CD4-positive, alpha-beta memory T cell (primary cell): ENCODE data around the gene ATG3. TPM values are rescaled to one million over a fixed set of nuclear protein-coding genes. Genes with fewer than 3 reads are reported as not detected.
"Not testable (repeated sequence)": the region's sequence is repeated elsewhere in the genome, so short reads cannot be mapped to it uniquely, and the experiment has no call there.

ENCODE experiments used
- CTCF ChIA-PET: fragments of 350-600 bp; sonication (Branson Sonifier 250); formaldehyde crosslinking; loops from one replicate; lab custom pipeline; 2021; ENCODE audit warnings: inconsistent platforms; ENCODE audit not compliant: partially characterized antibody; lab: Charles Lee
- POLR2A ChIA-PET: fragments of 350-600 bp; sonication (Branson Sonifier 250); formaldehyde crosslinking; loops from one replicate; lab custom pipeline; 2021; ENCODE audit not compliant: partially characterized antibody; lab: Charles Lee
- DNase-seq, 5 donors: peaks; one replicate each; pipeline versions ENCODE4 v3.0.0 to v3.0.0-alpha.2; 2020 to 2022; ENCODE audit warnings: mixed read lengths in 1 of 5
- H3K27ac ChIP-seq: one replicate; pipeline ENCODE4 v1.7.0; 2013; ENCODE audit warnings: low read depth, low read length
- H3K27me3 ChIP-seq: 2 replicates; pipeline ENCODE4 v1.7.0; 2013; ENCODE audit warnings: mild to moderate bottlenecking, low read length, moderate library complexity; ENCODE audit not compliant: insufficient read depth
- H3K36me3 ChIP-seq: 2 replicates; pipeline ENCODE4 v1.7.0; 2013; ENCODE audit warnings: mild to moderate bottlenecking, low read length, moderate library complexity; ENCODE audit not compliant: insufficient read depth
- H3K4me1 ChIP-seq: 2 replicates; pipeline ENCODE4 v1.7.0; 2013; ENCODE audit warnings: mild to moderate bottlenecking, low read length, moderate library complexity; ENCODE audit not compliant: insufficient read depth
- H3K4me3 ChIP-seq, 2 donors: one replicate each; pipeline ENCODE4 v1.7.0; 2013; ENCODE audit warnings: low read length in 2 of 2, mild to moderate bottlenecking in 1 of 2
- H3K9me3 ChIP-seq, 2 donors: one replicate each; pipeline ENCODE4 v1.7.0; 2013; ENCODE audit warnings: low read length in 2 of 2, control low read depth in 1 of 2; ENCODE audit not compliant: control insufficient read depth in 1 of 2
- H3K27ac Mint-ChIP-seq, 7 donors: one replicate each; pipeline ENCODE4 v1.8.0; 2020 to 2021; ENCODE audit warnings: mixed read lengths in 7 of 7, mild to moderate bottlenecking in 6 of 7, inconsistent platforms in 3 of 7, moderate library complexity in 3 of 7
- H3K27me3 Mint-ChIP-seq, 2 donors: one replicate each; pipeline ENCODE4 v1.8.0; 2020 to 2021; ENCODE audit warnings: mixed read lengths in 2 of 2
- H3K36me3 Mint-ChIP-seq, 2 donors: one replicate each; pipeline ENCODE4 v1.8.0; 2020 to 2021; ENCODE audit warnings: mixed read lengths in 2 of 2, inconsistent platforms in 1 of 2, mild to moderate bottlenecking in 1 of 2
- H3K4me1 Mint-ChIP-seq, 4 donors: one replicate each; pipeline ENCODE4 v1.8.0; 2020 to 2021; ENCODE audit warnings: mixed read lengths in 4 of 4, mild to moderate bottlenecking in 1 of 4
- H3K4me3 Mint-ChIP-seq, 8 donors: one replicate each; pipeline ENCODE4 v1.8.0; 2020 to 2021; ENCODE audit warnings: mixed read lengths in 8 of 8, mild to moderate bottlenecking in 7 of 8, moderate library complexity in 6 of 8, inconsistent platforms in 3 of 8
- H3K9me3 Mint-ChIP-seq, 8 donors: one replicate each; pipeline ENCODE4 v1.8.0; 2020 to 2021; ENCODE audit warnings: mixed read lengths in 8 of 8, mild to moderate bottlenecking in 5 of 8, inconsistent platforms in 3 of 8, moderate library complexity in 1 of 8
- intact Hi-C: fragments of 100-400 bp; cut with micrococcal nuclease; formaldehyde crosslinking; loops from one replicate; pipeline ENCODE4 v1.15.1; 2023
- polyA plus RNA-seq, 2 donors: library from polyadenylated mRNA; unstranded; fragments of 300-500 nt; fragmentation: Illumina TruSeq; gene quantifications; one replicate each; pipeline ENCODE4 v1.2.3, GENCODE V29; 2021
- total RNA-seq, 2 experiments: library from RNA; stranded (reverse); gene quantifications; one replicate each; pipeline ENCODE4 v1.2.3, GENCODE V29; 2021

Gene ATG3
- total and polyA plus RNA-seq, 4 experiments from 2014 or later, result 49.0 to 107 (median 62.1) TPM

GRCh38 chr3:112519424-112520001 is 42.2 kb downstream of the ATG3 start:
- Histone ChIP-seq H3K4me3 (no peak overlapping the region), H3K4me1 (peaks cover 14% of the 10 kb centered on the region), H3K36me3 (no peaks in the 10 kb centered on the region), H3K27me3 (no peaks in the 10 kb centered on the region), H3K27ac (no peak overlapping the region), H3K9me3 (no peaks in the 10 kb centered on the region)
- peak; percentile 55 to 70 (median 64) for DNase-seq
- POLR2A ChIA-PET, result no interaction called here
- Mint-ChIP-seq H3K27me3 (no peaks in the 10 kb centered on the region), H3K4me3 (no peak overlapping the region), H3K9me3 (peaks cover 0 to 4% (median 0%) of the 10 kb centered on the region in 8 donors), H3K36me3 (peaks cover 8 to 11% of the 10 kb centered on the region in 2 donors), H3K4me1 (peaks cover 11 to 15% (median 14%) of the 10 kb centered on the region in 4 donors), H3K27ac (no peak overlapping the region)
- CTCF ChIA-PET, result interaction anchor here (0.7 to 6.6 kb wide), 17 partner anchors 12 to 408 kb away, joined by 3 to 51 read pairs (median 6); partner anchors contain the start of genes CD200 and SLC9C1
- intact Hi-C loops, result loop anchor here (1.0 to 2.0 kb wide), 6 partner anchors 21 to 408 kb away; partner anchors contain the start of gene BTLA

GRCh38 chr3:112518970-112519369 is 42.8 kb downstream of the ATG3 start:
- intact Hi-C loops, result loop anchor here (1.0 to 2.0 kb wide), 6 partner anchors 20 to 408 kb away; partner anchors contain the start of gene BTLA
- H3K36me3 Mint-ChIP-seq, H3K36me3 ChIP-seq, H3K27me3 Mint-ChIP-seq, DNase-seq, H3K4me3 ChIP-seq, H3K27ac ChIP-seq, H3K9me3 ChIP-seq, H3K27me3 ChIP-seq, H3K9me3 Mint-ChIP-seq, H3K4me3 Mint-ChIP-seq: not testable (repeated sequence)
- POLR2A ChIA-PET, result interaction anchor here (2.1 kb wide), 1 partner anchor 20 kb away, joined by 7 read pairs; the partner anchor contains the start of gene BTLA
- CTCF ChIA-PET, result interaction anchor here (0.7 to 6.6 kb wide), 11 partner anchors 14 to 410 kb away, joined by 3 to 51 read pairs (median 5); partner anchors contain the start of genes BTLA, CD200 and SLC9C1
- peak overlapping the region in 1 of 7 donors; percentile 58 for H3K27ac Mint-ChIP-seq
- peaks cover 13 to 19% (median 17%) of the 10 kb centered on the region in 4 donors for H3K4me1 Mint-ChIP-seq
- peaks cover 19% of the 10 kb centered on the region for H3K4me1 ChIP-seq

GRCh38 chr3:112514527-112515128 is 47.1 kb downstream of the ATG3 start:
- intact Hi-C loops, result no loop called here
- CTCF ChIA-PET, result interaction anchor here (1.0 to 2.4 kb wide), 4 partner anchors 77 to 403 kb away, joined by 4 to 9 read pairs (median 4); partner anchors contain the start of genes CD200 and SLC9C1
- Mint-ChIP-seq H3K27ac (peak overlapping the region in 1 of 7 donors; percentile 35), H3K36me3 (peaks cover 0 to 4% of the 10 kb centered on the region in 2 donors), H3K9me3 (peaks cover 0 to 4% (median 2%) of the 10 kb centered on the region in 8 donors), H3K4me3 (peak overlapping the region in 1 of 8 donors; percentile 38), H3K27me3 (no peaks in the 10 kb centered on the region), H3K4me1 (peaks cover 13 to 20% (median 18%) of the 10 kb centered on the region in 4 donors)
- POLR2A ChIA-PET, result no interaction called here
- H3K27me3 ChIP-seq, result no peaks in the 10 kb centered on the region
- no peaks in the 10 kb centered on the region for H3K36me3 ChIP-seq
- H3K27ac ChIP-seq, result no peak overlapping the region
- peaks cover 22% of the 10 kb centered on the region for H3K4me1 ChIP-seq
- no peak for DNase-seq
- H3K4me3 ChIP-seq, result no peak overlapping the region
- no peaks in the 10 kb centered on the region for H3K9me3 ChIP-seq

GRCh38 chr3:112512320-112512719 is 49.4 kb downstream of the ATG3 start:
- H3K27me3 ChIP-seq, result no peaks in the 10 kb centered on the region
- no peak overlapping the region for H3K4me3 ChIP-seq
- H3K27ac Mint-ChIP-seq, result no peak overlapping the region
- no peaks in the 10 kb centered on the region for H3K36me3 ChIP-seq
- intact Hi-C loops, result no loop called here
- peaks cover 0 to 4% of the 10 kb centered on the region in 2 donors for H3K36me3 Mint-ChIP-seq
- no peaks in the 10 kb centered on the region for H3K9me3 ChIP-seq
- H3K4me1 ChIP-seq, result peaks cover 8% of the 10 kb centered on the region
- peaks cover 0 to 4% (median 2%) of the 10 kb centered on the region in 8 donors for H3K9me3 Mint-ChIP-seq
- H3K27ac ChIP-seq, result no peak overlapping the region
- H3K27me3 Mint-ChIP-seq, result no peaks in the 10 kb centered on the region
- ChIA-PET POLR2A (interaction anchor here (0.9 kb wide), 1 partner anchor 12 kb away, joined by 3 read pairs; no protein-coding TSS in a partner anchor), CTCF (no interaction called here)
- DNase-seq, result no peak
- H3K4me1 Mint-ChIP-seq, result peaks cover 4 to 15% (median 9%) of the 10 kb centered on the region in 4 donors
- no peak overlapping the region for H3K4me3 Mint-ChIP-seq

GRCh38 chr3:112508860-112509259 is 52.9 kb downstream of the ATG3 start:
- H3K9me3 ChIP-seq, result no peaks in the 10 kb centered on the region
- no peaks in the 10 kb centered on the region for H3K27me3 ChIP-seq
- ChIA-PET POLR2A (interaction anchor here (3.2 kb wide), 1 partner anchor 10 kb away, joined by 14 read pairs; the partner anchor contains the start of gene BTLA), CTCF (no interaction called here)
- no peak overlapping the region for H3K27ac ChIP-seq
- Mint-ChIP-seq H3K27me3 (no peaks in the 10 kb centered on the region), H3K27ac (no peak overlapping the region), H3K4me3 (no peak overlapping the region), H3K36me3 (peaks cover 0 to 4% of the 10 kb centered on the region in 2 donors), H3K4me1 (peaks cover 0 to 8% (median 1%) of the 10 kb centered on the region in 4 donors), H3K9me3 (peaks cover 0 to 3% (median 2%) of the 10 kb centered on the region in 8 donors)
- H3K4me3 ChIP-seq, result no peak overlapping the region
- H3K4me1 ChIP-seq, result peaks cover 2% of the 10 kb centered on the region
- no peak for DNase-seq
- H3K36me3 ChIP-seq, result no peaks in the 10 kb centered on the region
- intact Hi-C loops, result no loop called here

- peaks cover 0 to 4% of the 10 kb centered on the region in 2 donors for H3K36me3 Mint-ChIP-seq
- Histone ChIP-seq H3K27ac (no peak overlapping the region), H3K36me3 (no peaks in the 10 kb centered on the region), H3K27me3 (no peaks in the 10 kb centered on the region), H3K4me3 (no peak overlapping the region), H3K9me3 (no peaks in the 10 kb centered on the region), H3K4me1 (no peaks in the 10 kb centered on the region)
- peaks cover 0 to 3% (median 2%) of the 10 kb centered on the region in 8 donors for H3K9me3 Mint-ChIP-seq
- POLR2A ChIA-PET, result interaction anchor here (0.9 to 3.2 kb wide), 2 partner anchors 10 to 44 kb away, joined by 3 to 14 read pairs; partner anchors contain the start of gene BTLA
- no peak for DNase-seq
- intact Hi-C loops, result no loop called here
- no peak overlapping the region for H3K4me3 Mint-ChIP-seq
- CTCF ChIA-PET, result no interaction called here
- no peak overlapping the region for H3K27ac Mint-ChIP-seq
- H3K4me1 Mint-ChIP-seq, result peaks cover 0 to 6% (median 1%) of the 10 kb centered on the region in 4 donors
- no peaks in the 10 kb centered on the region for H3K27me3 Mint-ChIP-seq
Observed at GRCh38 chr3:112508261-112508660, 53.5 kb downstream of the ATG3 start.

GRCh38 chr3:112505907-112506306 is 55.9 kb downstream of the ATG3 start:
- Mint-ChIP-seq H3K27ac (no peak overlapping the region), H3K9me3 (no peaks in the 10 kb centered on the region), H3K4me1 (peaks cover 0 to 6% (median 2%) of the 10 kb centered on the region in 4 donors), H3K4me3 (no peak overlapping the region), H3K36me3 (no peaks in the 10 kb centered on the region), H3K27me3 (no peaks in the 10 kb centered on the region)
- no peaks in the 10 kb centered on the region for H3K4me1 ChIP-seq
- H3K36me3 ChIP-seq, result no peaks in the 10 kb centered on the region
- H3K27ac ChIP-seq, result no peak overlapping the region
- H3K4me3 ChIP-seq, result no peak overlapping the region
- no peaks in the 10 kb centered on the region for H3K9me3 ChIP-seq
- ChIA-PET POLR2A (interaction anchor here (3.2 kb wide), 1 partner anchor 7 kb away, joined by 14 read pairs; the partner anchor contains the start of gene BTLA), CTCF (no interaction called here)
- intact Hi-C loops, result no loop called here
- no peaks in the 10 kb centered on the region for H3K27me3 ChIP-seq
- no peak for DNase-seq
